ENCODE results near the gene WNT1.
A peak's percentile ranks its signal among the peaks of the same experiment; 100 is the strongest.

The WNT1 gene

GRCh38 chr12:48969833-48970701 is 8.1 kb upstream of the WNT1 start:
- Histone ChIP-seq H3K4me3 (ENCODE audit: low read length) (no peak overlapping the region), H4K20me1 (ENCODE audit: insufficient read depth, low read length) (no peaks in the 10 kb centered on the region), H3K9me3 (replicated peaks; ENCODE audit: insufficient read depth, low read length) (no peaks in the 10 kb centered on the region), H3K4me2 (ENCODE audit: low read depth, low read length) (peak overlapping the region; percentile 22; the same call in 1 of the 2 replicates), H3K36me3 (replicated peaks; ENCODE audit: insufficient read depth, low read length) (no peaks in the 10 kb centered on the region), H3K4me1 (ENCODE audit: low read length) (peaks cover 20% of the 10 kb centered on the region), H3K27ac (ENCODE audit: low read length) (no peak overlapping the region), H3K9me2 (replicated peaks; ENCODE audit: insufficient read depth, low read length) (no peaks in the 10 kb centered on the region), H3F3A (ENCODE audit: insufficient read depth, low read length) (no peaks in the 10 kb centered on the region), H3K9ac (ENCODE audit: low read length) (no peak overlapping the region), H2AFZ (ENCODE audit: low read length) (no peak overlapping the region), H3K27me3 (replicated peaks; ENCODE audit: insufficient read depth, low read length) (peaks cover 51% of the 10 kb centered on the region), H3K79me2 (ENCODE audit: low read length) (no peaks in the 10 kb centered on the region)
- TF ChIP-seq, protein P1, sequence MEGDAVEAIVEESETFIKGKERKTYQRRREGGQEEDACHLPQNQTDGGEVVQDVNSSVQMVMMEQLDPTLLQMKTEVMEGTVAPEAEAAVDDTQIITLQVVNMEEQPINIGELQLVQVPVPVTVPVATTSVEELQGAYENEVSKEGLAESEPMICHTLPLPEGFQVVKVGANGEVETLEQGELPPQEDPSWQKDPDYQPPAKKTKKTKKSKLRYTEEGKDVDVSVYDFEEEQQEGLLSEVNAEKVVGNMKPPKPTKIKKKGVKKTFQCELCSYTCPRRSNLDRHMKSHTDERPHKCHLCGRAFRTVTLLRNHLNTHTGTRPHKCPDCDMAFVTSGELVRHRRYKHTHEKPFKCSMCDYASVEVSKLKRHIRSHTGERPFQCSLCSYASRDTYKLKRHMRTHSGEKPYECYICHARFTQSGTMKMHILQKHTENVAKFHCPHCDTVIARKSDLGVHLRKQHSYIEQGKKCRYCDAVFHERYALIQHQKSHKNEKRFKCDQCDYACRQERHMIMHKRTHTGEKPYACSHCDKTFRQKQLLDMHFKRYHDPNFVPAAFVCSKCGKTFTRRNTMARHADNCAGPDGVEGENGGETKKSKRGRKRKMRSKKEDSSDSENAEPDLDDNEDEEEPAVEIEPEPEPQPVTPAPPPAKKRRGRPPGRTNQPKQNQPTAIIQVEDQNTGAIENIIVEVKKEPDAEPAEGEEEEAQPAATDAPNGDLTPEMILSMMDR (IDR thresholded peaks at IDR 0.05; ENCODE audit: low read length) = no peak
- no peak for TF ChIP-seq EZH2phosphoT487 (IDR thresholded peaks at IDR 0.05; ENCODE audit: low read length)
- DNase-seq = no peak

GRCh38 chr12:48970702-48971334 is 7.3 kb upstream of the WNT1 start:
- H3K4me1 ChIP-seq (ENCODE audit: low read length) = peaks cover 15% of the 10 kb centered on the region
- no peak overlapping the region for H2AFZ ChIP-seq (ENCODE audit: low read length)
- peaks cover 58% of the 10 kb centered on the region for H3K27me3 ChIP-seq (replicated peaks; ENCODE audit: insufficient read depth, low read length)
- no peaks in the 10 kb centered on the region for H3K79me2 ChIP-seq (ENCODE audit: low read length)
- peak overlapping the region; percentile 46; the same call in 1 of the 2 replicates for H3K4me3 ChIP-seq (ENCODE audit: low read length)
- TF ChIP-seq EZH2phosphoT487 (IDR thresholded peaks at IDR 0.05; ENCODE audit: low read length) (no peak), EZH2 (optimal IDR thresholded peaks at IDR 0.05; ENCODE audit: low read depth, low read length) (no peak)
- H3K36me3 ChIP-seq (replicated peaks; ENCODE audit: insufficient read depth, low read length) = no peaks in the 10 kb centered on the region
- H3K4me2 ChIP-seq (ENCODE audit: low read depth, low read length) = peak overlapping the region; percentile 82; the same call in 1 of the 2 replicates
- no peak overlapping the region for H3K27ac ChIP-seq (ENCODE audit: low read length)
- no peaks in the 10 kb centered on the region for H4K20me1 ChIP-seq (ENCODE audit: insufficient read depth, low read length)
- H3K9me3 ChIP-seq (replicated peaks; ENCODE audit: insufficient read depth, low read length) = no peaks in the 10 kb centered on the region
- H3K9ac ChIP-seq (ENCODE audit: low read length) = no peak overlapping the region
- DNase-seq = no peak
- no peaks in the 10 kb centered on the region for H3F3A ChIP-seq (ENCODE audit: insufficient read depth, low read length)
- H3K9me2 ChIP-seq (replicated peaks; ENCODE audit: insufficient read depth, low read length) = no peaks in the 10 kb centered on the region

DNA sequence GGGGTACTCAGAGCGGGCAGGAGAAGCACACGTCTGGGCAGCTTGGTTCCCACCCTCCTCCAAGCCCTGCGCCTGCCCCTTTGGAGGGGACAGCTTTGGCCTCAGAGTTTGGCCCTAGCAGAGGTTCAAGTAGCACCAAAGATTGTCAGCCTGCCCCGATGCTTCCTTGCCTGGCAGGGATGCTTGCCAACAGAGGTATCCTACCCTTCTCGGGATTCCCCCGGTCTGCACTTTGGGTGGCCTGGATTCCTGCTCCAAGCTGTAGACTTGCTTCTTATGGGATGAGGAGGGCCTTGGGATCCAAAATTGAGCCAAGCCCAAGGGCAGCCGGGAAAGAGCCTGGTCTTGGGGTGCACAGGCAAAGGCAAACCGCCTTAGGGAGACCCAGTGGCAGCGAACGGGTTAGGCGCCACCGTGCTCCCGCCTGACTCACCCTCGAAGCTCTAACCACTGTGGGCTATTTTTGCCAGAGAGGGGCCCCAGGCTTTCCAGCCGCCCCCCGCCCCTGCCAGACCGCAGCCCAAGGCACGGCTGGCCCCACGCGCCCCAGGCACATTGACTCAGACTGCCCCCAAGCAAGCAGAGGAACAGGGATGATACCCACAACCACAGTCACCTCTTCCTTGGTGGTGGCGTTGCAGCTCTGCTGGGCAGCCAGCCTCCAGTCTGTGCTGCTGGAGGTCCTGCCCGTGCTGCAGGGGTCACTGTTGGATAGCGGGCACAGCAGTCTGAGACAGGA is 5.7 kb upstream of the WNT1 start:
- peaks cover 70% of the 10 kb centered on the region for H3K27me3 ChIP-seq (replicated peaks; ENCODE audit: insufficient read depth, low read length)
- no peak for TF ChIP-seq EZH2 (optimal IDR thresholded peaks at IDR 0.05; ENCODE audit: low read depth, low read length)
- TF ChIP-seq EZH2phosphoT487 (IDR thresholded peaks at IDR 0.05; ENCODE audit: low read length) = no peak
- TF ChIP-seq, protein P1 (IDR thresholded peaks at IDR 0.05; ENCODE audit: low read length) = no peak
- no peaks in the 10 kb centered on the region for H3K9me3 ChIP-seq (replicated peaks; ENCODE audit: insufficient read depth, low read length)
- H3K79me2 ChIP-seq (ENCODE audit: low read length) = no peaks in the 10 kb centered on the region
- H3K27ac ChIP-seq (ENCODE audit: low read length) = no peak overlapping the region
- no peaks in the 10 kb centered on the region for H3F3A ChIP-seq (ENCODE audit: insufficient read depth, low read length)
- no peak overlapping the region for H2AFZ ChIP-seq (ENCODE audit: low read length)
- DNase-seq = no peak
- H4K20me1 ChIP-seq (ENCODE audit: insufficient read depth, low read length) = no peaks in the 10 kb centered on the region
- no peak overlapping the region for H3K9ac ChIP-seq (ENCODE audit: low read length)
- peak overlapping the region; percentile 82; the same call in 1 of the 2 replicates for H3K4me2 ChIP-seq (ENCODE audit: low read depth, low read length)
- no peaks in the 10 kb centered on the region for H3K36me3 ChIP-seq (replicated peaks; ENCODE audit: insufficient read depth, low read length)
- H3K4me1 ChIP-seq (ENCODE audit: low read length) = peaks cover 6% of the 10 kb centered on the region
- no peak overlapping the region for H3K4me3 ChIP-seq (ENCODE audit: low read length)
- H3K9me2 ChIP-seq (replicated peaks; ENCODE audit: insufficient read depth, low read length) = no peaks in the 10 kb centered on the region
